ENCODE results near the gene SMIM1.

SMIM1 gene

DNA sequence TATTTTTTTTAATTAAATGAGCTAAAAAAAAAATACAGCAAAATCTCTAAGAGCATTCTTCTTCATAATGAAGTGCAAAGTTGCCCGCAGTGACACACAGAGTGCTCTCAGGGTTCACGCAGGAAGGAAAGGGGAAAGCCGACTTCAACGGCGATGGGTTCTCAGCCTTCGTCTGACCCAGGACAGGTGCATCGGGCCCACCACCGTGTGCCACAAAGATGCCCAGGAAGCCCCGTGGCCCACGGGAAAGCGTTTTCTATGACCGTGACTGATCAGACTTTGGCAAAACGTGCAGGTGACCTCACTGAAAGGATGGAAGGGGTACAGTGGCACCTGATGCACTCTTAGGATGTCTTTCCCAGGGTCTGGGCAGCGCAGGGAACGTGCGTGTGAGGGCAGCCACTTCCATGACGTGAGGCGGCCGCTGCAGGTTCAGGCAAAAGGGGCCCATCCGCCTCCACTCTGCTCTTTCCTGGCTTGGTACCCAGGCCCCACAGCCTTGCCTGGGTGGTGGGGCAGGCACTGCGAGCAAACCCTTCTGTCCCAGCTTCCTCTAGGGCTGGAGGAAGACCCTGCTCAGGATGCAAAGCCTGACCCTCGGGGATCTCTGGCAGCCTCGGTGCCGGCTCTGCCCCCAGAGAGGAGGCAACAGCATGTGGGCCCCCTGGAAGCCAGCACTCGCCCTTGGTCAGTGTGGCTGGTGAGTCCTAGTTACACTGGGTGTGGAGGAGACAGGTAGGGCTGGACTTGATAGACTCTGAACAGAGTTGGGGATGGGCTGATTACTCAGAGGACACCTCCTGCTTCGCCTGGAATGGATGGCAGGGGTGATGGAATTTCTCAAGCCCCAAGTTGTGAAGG is 15.4 kb downstream of the SMIM1 start:
- Histone ChIP-seq H3K4me3 (ENCODE audit: low read length in 2 of 2) (no peak overlapping the region), H3K4me1 (ENCODE audit: control insufficient read depth in 2 of 2, insufficient read depth in 1 of 2, low read depth in 1 of 2, low read length in 2 of 2) (no peaks in the 10 kb centered on the region), H3K4ac (ENCODE audit: low read length) (no peak overlapping the region), H3K79me1 (ENCODE audit: low read depth, low read length) (peaks cover 19% of the 10 kb centered on the region), H3K9ac (ENCODE audit: low read depth, low read length, poor library complexity) (peak overlapping the region; percentile 24), H2BK5ac (ENCODE audit: low read length) (no peak overlapping the region), H3K23ac (ENCODE audit: low read depth, low read length, poor library complexity) (no peak overlapping the region), H3K14ac (ENCODE audit: low read length) (peak overlapping the region; percentile 12), H3K9me3 (replicated peaks in 1 of 2; ENCODE audit: control insufficient read depth in 2 of 2, insufficient read depth in 1 of 2, low read depth in 1 of 2, low read length in 2 of 2) (no peaks in the 10 kb centered on the region), H4K8ac (ENCODE audit: low read depth, low read length) (no peak overlapping the region), H2BK120ac (ENCODE audit: low read depth, low read length) (no peak overlapping the region), H3K4me2 (ENCODE audit: insufficient read depth, low read length, poor library complexity, severe bottlenecking) (no peak overlapping the region), H3K27me3 (ENCODE audit: control insufficient read depth in 3 of 3, insufficient read depth in 3 of 3, low read depth in 1 of 3, low read length in 3 of 3) (no peaks in the 10 kb centered on the region), H2AK5ac (ENCODE audit: low read depth, low read length) (no peak overlapping the region), H3K27ac (replicated peaks; ENCODE audit: low read length) (no peak overlapping the region), H2AFZ (ENCODE audit: low read length) (no peak overlapping the region), H4K91ac (ENCODE audit: low read depth, low read length, poor library complexity) (no peak overlapping the region), H3K18ac (ENCODE audit: low read length) (no peak overlapping the region), H3K36me3 (replicated peaks in 1 of 2; ENCODE audit: control insufficient read depth in 2 of 2, insufficient read depth in 2 of 2, low read length in 2 of 2) (peaks cover 27 to 76% of the 10 kb centered on the region in 2 donors), H2BK15ac (ENCODE audit: low read length) (no peak overlapping the region), H2BK12ac (ENCODE audit: low read length) (no peak overlapping the region)
- no CpG with 5 or more reads among the region's 26 CpGs for WGBS, 2 donors (ENCODE audit: extremely low coverage in 2 of 2, insufficient read length in 2 of 2, insufficient replicate concordance in 1 of 2)
- no peak for DNase-seq (ENCODE audit: low spot score)

GRCh38 chr1:3788756-3789420 is 16.3 kb downstream of the SMIM1 start:
- H3K14ac ChIP-seq (ENCODE audit: low read length) = peak overlapping the region; percentile 21
- H3K23ac ChIP-seq (ENCODE audit: low read depth, low read length, poor library complexity) = no peak overlapping the region
- no peak overlapping the region for H3K4me2 ChIP-seq (ENCODE audit: insufficient read depth, low read length, poor library complexity, severe bottlenecking)
- no peak overlapping the region for H2BK120ac ChIP-seq (ENCODE audit: low read depth, low read length)
- no peaks in the 10 kb centered on the region for H3K9me3 ChIP-seq (replicated peaks in 1 of 2; ENCODE audit: control insufficient read depth in 2 of 2, insufficient read depth in 1 of 2, low read depth in 1 of 2, low read length in 2 of 2)
- WGBS, 2 donors (ENCODE audit: extremely low coverage in 2 of 2, insufficient read length in 2 of 2, insufficient replicate concordance in 1 of 2) = no CpG with 5 or more reads among the region's 16 CpGs
- no peaks in the 10 kb centered on the region for H3K27me3 ChIP-seq (ENCODE audit: control insufficient read depth in 3 of 3, insufficient read depth in 3 of 3, low read depth in 1 of 3, low read length in 3 of 3)
- no peak overlapping the region for H3K4ac ChIP-seq (ENCODE audit: low read length)
- H2BK12ac ChIP-seq (ENCODE audit: low read length) = no peak overlapping the region
- no peak overlapping the region for H3K9ac ChIP-seq (ENCODE audit: low read depth, low read length, poor library complexity)
- H2AFZ ChIP-seq (ENCODE audit: low read length) = no peak overlapping the region
- H4K91ac ChIP-seq (ENCODE audit: low read depth, low read length, poor library complexity) = no peak overlapping the region
- H3K27ac ChIP-seq (replicated peaks; ENCODE audit: low read length) = no peak overlapping the region
- no peak overlapping the region for H2BK5ac ChIP-seq (ENCODE audit: low read length)
- H3K36me3 ChIP-seq (replicated peaks in 1 of 2; ENCODE audit: control insufficient read depth in 2 of 2, insufficient read depth in 2 of 2, low read length in 2 of 2) = peaks cover 23 to 74% of the 10 kb centered on the region in 2 donors
- H4K8ac ChIP-seq (ENCODE audit: low read depth, low read length) = no peak overlapping the region
- no peak overlapping the region for H3K18ac ChIP-seq (ENCODE audit: low read length)
- no peak overlapping the region for H3K4me3 ChIP-seq (ENCODE audit: low read length in 2 of 2)
- peaks cover 0 to 3% of the 10 kb centered on the region in 2 donors for H3K4me1 ChIP-seq (ENCODE audit: control insufficient read depth in 2 of 2, insufficient read depth in 1 of 2, low read depth in 1 of 2, low read length in 2 of 2)
- DNase-seq (ENCODE audit: low spot score) = no peak
- H3K79me1 ChIP-seq (ENCODE audit: low read depth, low read length) = peaks cover 19% of the 10 kb centered on the region
- H2BK15ac ChIP-seq (ENCODE audit: low read length) = no peak overlapping the region
- H2AK5ac ChIP-seq (ENCODE audit: low read depth, low read length) = no peak overlapping the region

DNA sequence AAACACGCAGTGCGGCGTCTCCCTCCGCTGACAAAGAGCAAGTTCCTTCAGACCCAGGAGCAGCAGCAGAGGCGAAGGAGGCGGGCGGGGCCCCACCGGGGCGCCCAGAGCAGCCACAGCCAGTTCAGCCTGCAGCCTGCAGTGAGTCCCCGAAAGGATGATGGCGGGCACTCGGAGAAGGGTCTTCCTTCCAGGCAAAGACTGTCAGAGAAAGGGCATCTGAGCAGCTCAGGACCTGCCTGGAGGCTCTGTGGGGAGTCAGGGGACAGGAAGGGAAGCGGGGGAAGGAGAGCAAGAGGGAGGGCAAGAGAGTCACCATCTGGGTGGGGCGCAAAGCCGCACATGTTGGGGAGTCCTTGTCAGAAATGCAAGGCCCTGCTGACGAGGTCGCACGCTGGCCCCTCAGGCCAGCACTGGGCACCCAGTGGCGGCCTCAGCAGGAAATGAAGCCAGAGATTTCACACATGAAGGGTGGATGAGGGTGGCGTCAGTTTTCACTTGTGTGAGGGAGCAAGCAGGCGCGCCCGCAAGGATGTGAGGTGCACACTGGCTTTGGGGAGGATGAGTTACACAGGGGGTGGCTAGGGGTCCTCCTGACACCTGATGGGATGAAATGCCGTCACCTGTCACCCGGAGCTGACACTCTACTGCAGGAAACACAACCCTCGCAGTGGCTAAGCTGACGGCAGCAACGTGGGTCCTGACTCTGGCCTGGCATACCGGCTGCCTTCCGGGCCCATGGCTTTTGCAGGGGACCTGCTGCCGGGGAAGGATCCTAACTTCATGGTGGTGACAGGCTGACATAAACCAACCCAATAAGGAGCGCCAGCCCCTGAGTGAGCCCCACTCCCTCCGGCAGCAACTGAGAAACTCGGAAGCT is 17.1 kb downstream of the SMIM1 start:
- Histone ChIP-seq H3K9me3 (replicated peaks in 1 of 2; ENCODE audit: control insufficient read depth in 2 of 2, insufficient read depth in 1 of 2, low read depth in 1 of 2, low read length in 2 of 2) (no peaks in the 10 kb centered on the region), H3K36me3 (replicated peaks in 1 of 2; ENCODE audit: control insufficient read depth in 2 of 2, insufficient read depth in 2 of 2, low read length in 2 of 2) (peaks cover 17 to 66% of the 10 kb centered on the region in 2 donors), H3K14ac (ENCODE audit: low read length) (peak overlapping the region; percentile 21), H3K23ac (ENCODE audit: low read depth, low read length, poor library complexity) (peak overlapping the region; percentile 31), H2BK120ac (ENCODE audit: low read depth, low read length) (no peak overlapping the region), H3K27ac (replicated peaks; ENCODE audit: low read length) (no peak overlapping the region), H3K18ac (ENCODE audit: low read length) (no peak overlapping the region), H3K9ac (ENCODE audit: low read depth, low read length, poor library complexity) (no peak overlapping the region), H2BK5ac (ENCODE audit: low read length) (peak overlapping the region; percentile 24), H4K8ac (ENCODE audit: low read depth, low read length) (no peak overlapping the region), H4K91ac (ENCODE audit: low read depth, low read length, poor library complexity) (no peak overlapping the region), H3K4me2 (ENCODE audit: insufficient read depth, low read length, poor library complexity, severe bottlenecking) (no peak overlapping the region), H2BK12ac (ENCODE audit: low read length) (no peak overlapping the region), H3K79me1 (ENCODE audit: low read depth, low read length) (peaks cover 19% of the 10 kb centered on the region), H3K4ac (ENCODE audit: low read length) (no peak overlapping the region), H2AK5ac (ENCODE audit: low read depth, low read length) (no peak overlapping the region), H2AFZ (ENCODE audit: low read length) (no peak overlapping the region), H3K4me3 (ENCODE audit: low read length in 2 of 2) (no peak overlapping the region), H3K27me3 (ENCODE audit: control insufficient read depth in 3 of 3, insufficient read depth in 3 of 3, low read depth in 1 of 3, low read length in 3 of 3) (no peaks in the 10 kb centered on the region), H3K4me1 (ENCODE audit: control insufficient read depth in 2 of 2, insufficient read depth in 1 of 2, low read depth in 1 of 2, low read length in 2 of 2) (peaks cover 2 to 3% of the 10 kb centered on the region in 2 donors), H2BK15ac (ENCODE audit: low read length) (no peak overlapping the region)
- DNase-seq (ENCODE audit: low spot score) = no peak
- no CpG with 5 or more reads among the region's 34 CpGs for WGBS, 2 donors (ENCODE audit: extremely low coverage in 2 of 2, insufficient read length in 2 of 2, insufficient replicate concordance in 1 of 2)

All from neuronal stem cell (in vitro differentiated cells).